IPS DF 6.9 (cell line): ENCODE measurements around the gene IPMK.
A peak's percentile ranks its signal among the peaks of the same experiment; 100 is the strongest.

ENCODE experiments used
- DNase-seq: peaks from one replicate; pipeline ENCODE4 v3.0.0-alpha.2; 2013; ENCODE audit warnings: low read depth, low spot score
- H3K27ac ChIP-seq: one replicate; pipeline ENCODE4 v1.5.1; 2013; ENCODE audit warnings: low read length, control low read depth
- H3K27me3 ChIP-seq: 2 replicates; pipeline ENCODE4 v1.6.1; 2013; ENCODE audit warnings: mild to moderate bottlenecking, low read length; ENCODE audit not compliant: control insufficient read depth, insufficient read depth
- H3K36me3 ChIP-seq: 2 replicates; pipeline ENCODE4 v1.6.1; 2013; ENCODE audit warnings: low read length; ENCODE audit not compliant: control insufficient read depth, insufficient read depth
- H3K4me1 ChIP-seq: 2 replicates; pipeline ENCODE4 v1.6.1; 2013; ENCODE audit warnings: low read length; ENCODE audit not compliant: control insufficient read depth, insufficient read depth
- H3K4me3 ChIP-seq: 2 replicates; pipeline ENCODE4 v1.5.1; 2013; ENCODE audit warnings: mild to moderate bottlenecking, low read length
- H3K9me3 ChIP-seq: 2 replicates; pipeline ENCODE4 v1.6.1; 2013; ENCODE audit warnings: low read length, inconsistent platforms; ENCODE audit not compliant: control insufficient read depth, insufficient read depth
- WGBS: extraction: QIAGEN DNeasy Blood & Tissue Kit; methylation state at CpG from one replicate; pipeline ENCODE4 v1.1.7; 2013; ENCODE audit warnings: mixed read lengths, missing lambda C conversion rate; ENCODE audit not compliant: insufficient read length, insufficient coverage; 5-methylcytosine and 5-hydroxymethylcytosine counted together

Gene IPMK

GRCh38 chr10:58267713-58268453, at the start of gene IPMK:
Gene IPMK, minus strand, starts transcription at chr10:58267894. Its CDS starts 283 bp downstream, at chr10:58267611.
- no peak within 1 kb of the TSS for H3K27ac ChIP-seq

GRCh38 chr10:58316874-58317273, 49.2 kb upstream of the IPMK start:
- Histone ChIP-seq H3K36me3 (no peaks in the 10 kb centered on the region), H3K27me3 (no peaks in the 10 kb centered on the region), H3K9me3 (no peaks in the 10 kb centered on the region), H3K4me3 (no peak overlapping the region), H3K27ac (no peak overlapping the region), H3K4me1 (no peaks in the 10 kb centered on the region)
- no peak for DNase-seq

More at GRCh38 chr10:58267713-58268453, at the start of gene IPMK:
- H3K9me3 ChIP-seq, result no peaks in the 10 kb centered on the region
- peak; percentile 57 for DNase-seq
- peak within 1 kb of the TSS; percentile 92 for H3K4me3 ChIP-seq
- H3K36me3 ChIP-seq, result no peaks in the 10 kb centered on the region
- WGBS, result no CpG with 5 or more reads among the region's 76 CpGs
- no peaks in the 10 kb centered on the region for H3K4me1 ChIP-seq
- no peaks in the 10 kb centered on the region for H3K27me3 ChIP-seq

GRCh38 chr10:58311026-58311425, 43.3 kb upstream of the IPMK start:
- H3K9me3 ChIP-seq, result no peaks in the 10 kb centered on the region
- H3K27ac ChIP-seq, result no peak overlapping the region
- H3K4me1 ChIP-seq, result no peaks in the 10 kb centered on the region
- H3K4me3 ChIP-seq, result no peak overlapping the region
- no peaks in the 10 kb centered on the region for H3K27me3 ChIP-seq
- H3K36me3 ChIP-seq, result no peaks in the 10 kb centered on the region
- no peak for DNase-seq

- Histone ChIP-seq H3K4me1 (0 out of 2 replicates have a peak, but pooled peaks cover 1% of the 10 kb centered on the region), H3K9me3 (no peaks in the 10 kb centered on the region), H3K27ac (no peak overlapping the region), H3K4me3 (no peak overlapping the region), H3K27me3 (no peaks in the 10 kb centered on the region), H3K36me3 (no peaks in the 10 kb centered on the region)
- DNase-seq, result no peak
- WGBS, result no CpG with 5 or more reads among the region's 3 CpGs
Measured at GRCh38 chr10:58307676-58308075, 40.0 kb upstream of the IPMK start.

- H3K27me3 ChIP-seq, result no peaks in the 10 kb centered on the region
- no peaks in the 10 kb centered on the region for H3K36me3 ChIP-seq
- 0 out of 2 replicates have a peak, but pooled peaks cover 1% of the 10 kb centered on the region for H3K4me1 ChIP-seq
- no peaks in the 10 kb centered on the region for H3K9me3 ChIP-seq
- DNase-seq, result no peak
- no peak overlapping the region for H3K4me3 ChIP-seq
- H3K27ac ChIP-seq, result no peak overlapping the region
- WGBS, result no CpG with 5 or more reads among the region's 4 CpGs
Measured at GRCh38 chr10:58305821-58306220, 38.1 kb upstream of the IPMK start.

- Histone ChIP-seq H3K4me3 (no peak overlapping the region), H3K27me3 (no peaks in the 10 kb centered on the region), H3K27ac (no peak overlapping the region), H3K9me3 (no peaks in the 10 kb centered on the region), H3K36me3 (no peaks in the 10 kb centered on the region), H3K4me1 (0 out of 2 replicates have a peak, but pooled peaks cover 1% of the 10 kb centered on the region)
- no CpG with 5 or more reads among the region's 3 CpGs for WGBS
- DNase-seq, result no peak
Measured at GRCh38 chr10:58304099-58304633, 36.5 kb upstream of the IPMK start.

DNA sequence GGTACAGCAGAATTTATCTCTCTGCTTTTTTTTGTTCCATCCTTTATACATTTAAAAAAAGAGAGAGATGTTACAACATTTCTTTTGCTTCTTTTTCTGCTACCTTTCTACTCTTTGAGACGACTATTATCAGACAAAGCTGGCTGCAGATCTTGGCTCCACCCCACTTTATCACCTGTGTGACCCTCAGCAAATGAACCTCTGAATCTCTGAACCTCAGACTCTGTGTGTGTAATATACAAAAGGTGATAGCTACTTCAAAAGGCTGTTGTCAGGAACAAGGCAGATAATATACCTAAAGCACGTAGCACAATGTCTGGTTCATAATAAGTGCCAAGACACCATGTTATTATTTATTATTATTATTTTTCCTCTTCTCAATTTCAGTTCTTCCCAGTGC, 34.6 kb upstream of the IPMK start:
- no peaks in the 10 kb centered on the region for H3K27me3 ChIP-seq
- DNase-seq, result no peak
- WGBS, result no CpG with 5 or more reads among the region's 2 CpGs
- no peaks in the 10 kb centered on the region for H3K9me3 ChIP-seq
- H3K4me3 ChIP-seq, result no peak overlapping the region
- H3K27ac ChIP-seq, result no peak overlapping the region
- no peaks in the 10 kb centered on the region for H3K36me3 ChIP-seq
- 0 out of 2 replicates have a peak, but pooled peaks cover 1% of the 10 kb centered on the region for H3K4me1 ChIP-seq

- Histone ChIP-seq H3K27me3 (no peaks in the 10 kb centered on the region), H3K36me3 (no peaks in the 10 kb centered on the region), H3K27ac (no peak overlapping the region), H3K4me1 (0 out of 2 replicates have a peak, but pooled peaks cover 1% of the 10 kb centered on the region), H3K4me3 (no peak overlapping the region), H3K9me3 (no peaks in the 10 kb centered on the region)
- no peak for DNase-seq
Measured at GRCh38 chr10:58300676-58301075, 33.0 kb upstream of the IPMK start.

- WGBS, result no CpG with 5 or more reads among the region's 4 CpGs
- no peaks in the 10 kb centered on the region for H3K36me3 ChIP-seq
- no peak overlapping the region for H3K4me3 ChIP-seq
- peak; percentile 55 for DNase-seq
- no peak overlapping the region for H3K27ac ChIP-seq
- H3K9me3 ChIP-seq, result no peaks in the 10 kb centered on the region
- H3K4me1 ChIP-seq, result 0 out of 2 replicates have a peak, but pooled peaks cover 1% of the 10 kb centered on the region
- no peaks in the 10 kb centered on the region for H3K27me3 ChIP-seq
Measured at GRCh38 chr10:58299580-58299979, 31.9 kb upstream of the IPMK start.

DNA sequence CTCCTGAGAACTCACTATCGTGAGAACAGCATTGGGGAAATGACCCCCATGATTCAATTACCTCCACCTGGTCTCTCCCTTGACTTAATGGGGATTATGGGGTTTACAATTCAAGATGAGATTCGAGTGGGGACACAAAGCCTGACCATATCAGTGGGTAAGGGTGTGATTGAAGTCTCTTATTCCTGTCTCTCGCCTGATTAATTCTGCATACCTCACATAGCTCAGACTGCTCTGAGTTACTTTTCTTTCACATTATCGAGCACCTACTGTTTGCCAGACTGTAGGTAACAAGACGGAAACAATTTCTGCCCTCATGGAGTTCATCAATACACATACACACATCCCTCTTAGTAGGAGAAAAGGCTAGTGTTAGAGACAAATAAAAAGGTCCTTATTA, 26.3 kb upstream of the IPMK start:
- Histone ChIP-seq H3K4me1 (no peaks in the 10 kb centered on the region), H3K9me3 (no peaks in the 10 kb centered on the region), H3K27ac (no peak overlapping the region), H3K4me3 (no peak overlapping the region), H3K36me3 (no peaks in the 10 kb centered on the region), H3K27me3 (no peaks in the 10 kb centered on the region)
- WGBS, result no CpG with 5 or more reads among the region's 5 CpGs
- no peak for DNase-seq
